ENCODE data around the gene NHLH2. TPM values are rescaled to one million over a fixed set of nuclear protein-coding genes. Genes with fewer than 3 reads are reported as not detected.

The NHLH2 gene
- total RNA-seq, 1 donor from 2014 or later = 1.9 TPM

DNA sequence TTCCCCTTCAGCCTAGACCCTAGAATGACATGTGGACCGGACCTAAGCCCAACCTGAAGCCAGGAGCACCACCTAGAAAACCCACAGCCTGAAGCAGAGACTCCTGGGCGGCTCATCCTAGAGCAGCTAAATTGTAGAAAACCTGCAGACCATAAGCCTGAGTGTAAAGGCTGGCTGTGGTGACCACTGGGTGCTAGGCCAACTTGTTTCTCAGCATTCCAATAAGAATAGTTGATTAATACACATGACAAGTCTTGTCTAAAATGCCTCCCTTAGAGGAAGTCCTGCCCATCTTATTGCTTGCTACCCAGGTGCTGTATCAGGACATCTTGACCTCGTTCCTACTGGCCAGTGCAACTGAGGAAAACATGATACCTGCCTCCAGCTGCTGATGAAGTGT is 49.1 kb downstream of the NHLH2 start:
- TF ChIP-seq, protein P1, sequence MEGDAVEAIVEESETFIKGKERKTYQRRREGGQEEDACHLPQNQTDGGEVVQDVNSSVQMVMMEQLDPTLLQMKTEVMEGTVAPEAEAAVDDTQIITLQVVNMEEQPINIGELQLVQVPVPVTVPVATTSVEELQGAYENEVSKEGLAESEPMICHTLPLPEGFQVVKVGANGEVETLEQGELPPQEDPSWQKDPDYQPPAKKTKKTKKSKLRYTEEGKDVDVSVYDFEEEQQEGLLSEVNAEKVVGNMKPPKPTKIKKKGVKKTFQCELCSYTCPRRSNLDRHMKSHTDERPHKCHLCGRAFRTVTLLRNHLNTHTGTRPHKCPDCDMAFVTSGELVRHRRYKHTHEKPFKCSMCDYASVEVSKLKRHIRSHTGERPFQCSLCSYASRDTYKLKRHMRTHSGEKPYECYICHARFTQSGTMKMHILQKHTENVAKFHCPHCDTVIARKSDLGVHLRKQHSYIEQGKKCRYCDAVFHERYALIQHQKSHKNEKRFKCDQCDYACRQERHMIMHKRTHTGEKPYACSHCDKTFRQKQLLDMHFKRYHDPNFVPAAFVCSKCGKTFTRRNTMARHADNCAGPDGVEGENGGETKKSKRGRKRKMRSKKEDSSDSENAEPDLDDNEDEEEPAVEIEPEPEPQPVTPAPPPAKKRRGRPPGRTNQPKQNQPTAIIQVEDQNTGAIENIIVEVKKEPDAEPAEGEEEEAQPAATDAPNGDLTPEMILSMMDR (IDR thresholded peaks at IDR 0.05; ENCODE audit: unreplicated experiment) = no peak
- Mint-ChIP-seq H3K27me3 (ENCODE audit: low read depth) (no peaks in the 10 kb centered on the region), H3K27ac (no peak overlapping the region), H3K4me1 (peaks cover 33% of the 10 kb centered on the region), H3K4me3 (no peak overlapping the region), H3K9me3 (peaks cover 18% of the 10 kb centered on the region), H3K36me3 (peaks cover 2% of the 10 kb centered on the region)
- DNase-seq (ENCODE audit: low spot score in 2 of 2, unreplicated experiment in 2 of 2) = no peak

DNA sequence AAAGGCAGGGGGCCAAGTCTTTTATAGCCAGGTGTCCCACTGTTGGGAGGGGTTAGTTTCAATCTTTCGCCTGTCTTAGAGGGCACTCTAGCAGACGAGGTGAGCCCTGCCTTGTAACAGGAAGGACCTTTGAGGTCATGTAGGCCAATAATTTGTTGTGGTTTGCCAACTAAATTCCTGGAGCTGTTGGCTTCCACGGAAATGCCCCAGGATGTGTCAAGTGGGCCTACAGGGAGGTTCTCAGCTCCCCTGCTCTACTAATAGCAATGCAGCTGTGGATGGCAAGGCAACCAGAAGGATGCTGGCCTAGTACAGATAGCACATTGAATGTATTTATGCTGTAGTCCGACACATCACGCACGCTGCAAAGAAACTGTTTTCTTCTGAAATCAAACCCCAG is 50.1 kb downstream of the NHLH2 start:
- Mint-ChIP-seq H3K36me3 (peaks cover 4% of the 10 kb centered on the region), H3K4me1 (peaks cover 30% of the 10 kb centered on the region), H3K9me3 (peaks cover 21% of the 10 kb centered on the region), H3K27me3 (ENCODE audit: low read depth) (no peaks in the 10 kb centered on the region), H3K4me3 (no peak overlapping the region), H3K27ac (no peak overlapping the region)
- no peak for DNase-seq (ENCODE audit: low spot score in 2 of 2, unreplicated experiment in 2 of 2)
- TF ChIP-seq, protein P1 (IDR thresholded peaks at IDR 0.05; ENCODE audit: unreplicated experiment) = no peak

DNA sequence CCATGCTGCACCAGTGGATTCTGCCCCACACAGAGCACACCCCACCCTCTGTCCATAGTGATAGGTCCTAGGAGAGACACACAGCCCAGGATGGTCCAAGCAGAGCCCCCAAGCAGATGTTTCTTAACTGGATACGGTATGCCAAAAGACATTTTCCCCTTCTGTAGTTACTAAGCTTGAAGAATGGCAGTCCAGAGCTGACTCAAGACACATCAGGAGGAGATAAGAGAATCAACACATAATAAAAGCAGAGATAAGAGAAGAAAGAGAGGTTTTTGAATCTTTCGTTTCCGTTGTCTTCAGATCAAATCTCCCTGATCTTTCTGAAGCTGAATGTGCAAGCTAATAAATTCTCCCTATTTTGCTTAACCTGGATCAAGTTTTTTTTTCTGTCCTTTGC is 50.6 kb downstream of the NHLH2 start:
- H3K27me3 Mint-ChIP-seq (ENCODE audit: low read depth) = no peaks in the 10 kb centered on the region
- peaks cover 21% of the 10 kb centered on the region for H3K9me3 Mint-ChIP-seq
- no peak overlapping the region for H3K4me3 Mint-ChIP-seq
- peaks cover 4% of the 10 kb centered on the region for H3K36me3 Mint-ChIP-seq
- H3K27ac Mint-ChIP-seq = no peak overlapping the region
- H3K4me1 Mint-ChIP-seq = peaks cover 28% of the 10 kb centered on the region
- TF ChIP-seq, protein P1 (IDR thresholded peaks at IDR 0.05; ENCODE audit: unreplicated experiment) = no peak
- no peak for DNase-seq (ENCODE audit: low spot score in 2 of 2, unreplicated experiment in 2 of 2)

Other genes starting within 250 kb of the NHLH2 start
- 16.0 to 17.0 TPM (median 16.0 TPM) in 3 replicates for gene VANGL1, start 199.2 kb downstream of the NHLH2 start, total RNA-seq
- 0.09 to 0.24 TPM (median 0.13 TPM) in 3 replicates for gene CASQ2, start 72.4 kb downstream of the NHLH2 start, total RNA-seq
- gene SLC22A15, start 135.4 kb upstream of the NHLH2 start, total RNA-seq = 9.7 to 10.1 TPM (median 9.9 TPM) in 3 replicates